GM23338 (cell line): ENCODE results near the gene IL1RL2. TPM values are rescaled to one million over a fixed set of nuclear protein-coding genes. Genes with fewer than 3 reads are reported as not detected.

Source experiments
- CREB1 ChIP-seq: fragments of 250-450 bp; sonication (Bioruptor Pico); IDR thresholded peaks from 2 replicates; pipeline ENCODE4 v1.5.0; 2020; ENCODE audit warnings: low read depth, mild to moderate bottlenecking, moderate library complexity
- CTCF ChIP-seq, 2 experiments: fragments of 200-600 bp in 1 of 2; sonication (generic) in 1 of 2; conservative IDR thresholded peaks; 2 replicates each; pipeline versions ENCODE4 v1.5.1 to v1.6.1; 2016 to 2017; ENCODE audit warnings: antibody characterized with exemption in 2 of 2, low read depth in 2 of 2, mild to moderate bottlenecking in 2 of 2, moderate library complexity in 1 of 2
- ETS1 ChIP-seq: IDR thresholded peaks from 2 replicates; pipeline ENCODE4 v1.6.1; 2016; ENCODE audit warnings: antibody characterized with exemption
- EZH2 ChIP-seq: fragments of 200-600 bp; sonication (generic); IDR thresholded peaks from one replicate; pipeline ENCODE4 v1.8.0; 2017; ENCODE audit warnings: antibody characterized with exemption, mild to moderate bottlenecking, low read depth; ENCODE audit not compliant: unreplicated experiment
- EZH2phosphoT487 ChIP-seq: fragments of 200-600 bp; sonication (generic); IDR thresholded peaks from one replicate; pipeline ENCODE4 v1.8.1; 2018; ENCODE audit warnings: antibody characterized with exemption; ENCODE audit not compliant: unreplicated experiment
- JUNB ChIP-seq: IDR thresholded peaks from one replicate; pipeline ENCODE4 v1.6.1; 2016; ENCODE audit warnings: antibody characterized with exemption; ENCODE audit not compliant: unreplicated experiment
- NANOG ChIP-seq: IDR thresholded peaks from 2 replicates; pipeline ENCODE4 v1.6.1; 2016; ENCODE audit warnings: antibody characterized with exemption, borderline replicate concordance
- POLR2AphosphoS5 ChIP-seq: IDR thresholded peaks from 2 replicates; pipeline ENCODE4 v1.6.1; 2016; ENCODE audit warnings: antibody characterized with exemption, low read depth
- STAT1 ChIP-seq: IDR thresholded peaks from one replicate; pipeline ENCODE4 v1.6.1; 2016; ENCODE audit warnings: antibody characterized with exemption; ENCODE audit not compliant: unreplicated experiment
- ZNF331 ChIP-seq: fragments of 250-450 bp; sonication (Bioruptor Pico); IDR thresholded peaks from 2 replicates; pipeline ENCODE4 v1.5.0; 2020; ENCODE audit warnings: low read depth, mild to moderate bottlenecking, moderate library complexity
- ZNF462 ChIP-seq: fragments of 250-450 bp; sonication (Bioruptor Pico); IDR thresholded peaks from 2 replicates; pipeline ENCODE4 v1.5.0; 2020; ENCODE audit warnings: mild to moderate bottlenecking, moderate library complexity
- polyA plus RNA-seq: library from polyadenylated mRNA; unstranded; fragments of >200 nt; fragmentation: Nextera tagmentation; extraction: Ambion mirVana; gene quantifications from 2 replicates; pipeline ENCODE4 v1.2.1, GENCODE V29; 2016
- total RNA-seq: library from RNA; depleted of rRNA; stranded (reverse); fragments of >200 nt; shearing (Covaris generic); gene quantifications from 2 replicates; pipeline ENCODE4 v1.2.3, GENCODE V29; 2014

Gene IL1RL2
- total and polyA plus RNA-seq, 2 experiments from 2014 or later, result not detected

DNA sequence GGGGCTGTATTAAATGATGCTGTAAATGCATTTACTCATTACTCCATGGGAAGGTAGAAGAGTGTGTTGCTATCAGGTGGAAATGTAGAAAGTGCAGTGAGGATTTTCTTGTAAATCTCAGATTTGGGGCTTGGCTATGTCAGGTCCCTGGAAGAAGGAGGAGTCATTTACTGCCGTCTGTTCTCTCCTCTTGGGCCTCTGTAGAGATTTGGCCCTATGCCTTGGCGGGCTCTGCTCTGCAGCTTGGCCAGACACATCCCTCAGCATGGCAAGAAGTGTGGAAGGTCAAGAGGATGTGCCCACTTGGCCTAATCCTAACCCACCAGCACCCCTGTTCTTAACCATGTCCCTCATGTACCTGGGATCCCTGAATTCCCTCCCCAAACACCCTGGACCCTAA, 37.6 kb upstream of the IL1RL2 start (continued):
- no peak for TF ChIP-seq ZNF462 (CRISPR knock-in tag)
- TF ChIP-seq EZH2phosphoT487, result no peak
- TF ChIP-seq STAT1, result no peak
- no peak for TF ChIP-seq POLR2AphosphoS5
- TF ChIP-seq JUNB, result no peak
- no peak for TF ChIP-seq EZH2
- no peak for TF ChIP-seq ZNF331 (CRISPR knock-in tag)
- no peak for TF ChIP-seq ETS1
- no peak for TF ChIP-seq NANOG
- TF ChIP-seq CTCF (conservative IDR thresholded peaks at IDR 0.05; ENCODE audit: low read depth in 2 of 2), result no peak
- no peak for TF ChIP-seq CREB1 (CRISPR knock-in tag)
